OCI-M2 (cell line): ENCODE measurements around the gene MITF.

ENCODE experiments used
- DNase-seq: peaks from one replicate; lab custom pipeline; 2025; ENCODE audit not compliant: unreplicated experiment; lab: John Stamatoyannopoulos, UW

The MITF gene, protein sequence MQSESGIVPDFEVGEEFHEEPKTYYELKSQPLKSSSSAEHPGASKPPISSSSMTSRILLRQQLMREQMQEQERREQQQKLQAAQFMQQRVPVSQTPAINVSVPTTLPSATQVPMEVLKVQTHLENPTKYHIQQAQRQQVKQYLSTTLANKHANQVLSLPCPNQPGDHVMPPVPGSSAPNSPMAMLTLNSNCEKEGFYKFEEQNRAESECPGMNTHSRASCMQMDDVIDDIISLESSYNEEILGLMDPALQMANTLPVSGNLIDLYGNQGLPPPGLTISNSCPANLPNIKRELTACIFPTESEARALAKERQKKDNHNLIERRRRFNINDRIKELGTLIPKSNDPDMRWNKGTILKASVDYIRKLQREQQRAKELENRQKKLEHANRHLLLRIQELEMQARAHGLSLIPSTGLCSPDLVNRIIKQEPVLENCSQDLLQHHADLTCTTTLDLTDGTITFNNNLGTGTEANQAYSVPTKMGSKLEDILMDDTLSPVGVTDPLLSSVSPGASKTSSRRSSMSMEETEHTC

DNA sequence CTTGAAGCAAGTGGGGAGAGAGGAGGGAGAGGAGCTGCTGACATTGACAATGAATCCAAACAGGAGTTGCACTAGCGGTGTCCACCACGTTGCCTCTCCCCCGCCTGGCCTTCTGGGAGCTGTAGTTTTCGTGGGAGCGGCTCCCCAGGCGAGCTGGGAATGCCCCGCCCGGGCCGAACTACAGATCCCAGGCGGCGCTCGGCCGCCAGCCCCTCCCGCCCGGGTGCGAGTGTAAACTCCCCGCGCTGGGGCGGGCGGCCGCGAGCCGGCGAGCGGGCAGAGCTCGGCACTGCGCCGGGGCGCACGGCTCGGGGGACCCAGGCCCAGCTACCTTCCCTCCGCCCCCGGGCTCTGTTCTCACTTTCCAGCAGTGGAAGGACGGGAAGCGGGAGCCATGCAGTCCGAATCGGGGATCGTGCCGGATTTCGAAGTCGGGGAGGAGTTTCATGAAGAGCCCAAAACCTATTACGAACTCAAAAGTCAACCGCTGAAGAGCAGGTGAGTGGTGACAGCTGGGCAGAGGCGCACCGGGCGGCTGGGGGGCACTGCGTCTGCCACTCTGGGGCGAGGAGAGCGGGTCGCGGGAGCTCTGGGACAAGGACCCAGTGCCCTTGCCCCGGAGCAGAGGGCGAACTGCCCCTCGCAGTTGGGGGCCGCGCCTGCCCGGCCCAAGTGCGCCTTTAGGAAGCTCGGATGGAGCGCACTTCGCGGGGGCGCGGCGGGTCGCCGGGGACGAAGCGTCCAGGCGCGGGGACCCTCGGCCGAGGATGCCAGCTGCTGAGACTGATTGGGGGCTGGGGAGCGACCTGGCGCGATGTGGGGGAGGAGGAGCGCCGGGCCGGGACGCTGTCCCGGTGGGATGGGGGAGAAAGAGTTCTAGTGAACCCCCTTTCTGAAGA, at the start of gene MITF:
Gene MITF, plus strand, starts transcription at position 261 of the 899 bp plus-strand sequence. Its CDS starts 134 bp downstream, at position 395.
- DNase-seq = peak; percentile 48

DNA sequence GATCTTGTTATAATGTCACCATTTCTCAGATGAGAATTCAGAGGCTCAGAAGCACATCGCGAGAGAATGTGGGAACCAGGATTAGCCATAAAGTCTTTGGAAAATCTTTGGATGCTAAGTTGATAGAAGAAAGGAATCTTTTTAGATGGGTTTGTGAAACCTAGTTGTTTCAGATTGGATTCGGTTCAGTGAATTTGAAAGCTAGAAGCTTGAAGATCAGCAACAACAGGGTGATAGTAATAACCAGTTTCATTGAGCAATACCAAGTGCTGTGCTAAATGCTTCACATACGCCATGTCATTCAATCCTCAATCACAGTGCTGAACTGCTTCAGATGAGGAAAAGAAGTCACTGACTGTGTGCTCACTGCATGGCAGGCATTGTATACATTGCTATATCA, 47.4 kb upstream of the MITF start:
- no peak for DNase-seq

DNA sequence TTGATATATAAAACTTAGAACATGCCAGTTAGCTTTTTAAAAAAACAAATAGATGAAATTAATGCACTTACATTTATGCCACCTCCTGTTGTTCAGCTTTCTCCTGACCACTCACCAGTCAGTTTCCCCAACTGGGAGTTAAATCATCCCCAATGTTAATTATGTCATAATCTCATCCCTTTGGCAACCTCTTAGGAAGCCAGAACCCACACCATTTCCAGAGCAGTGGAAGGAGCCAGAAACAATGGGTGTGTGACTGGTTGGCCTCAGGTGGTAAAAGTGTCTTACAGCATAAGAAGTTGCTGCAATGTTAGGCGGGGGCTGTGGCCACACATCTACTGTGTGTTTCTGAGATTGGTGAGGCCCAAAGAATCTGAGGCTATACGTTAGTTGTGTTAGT, 46.5 kb upstream of the MITF start:
- DNase-seq = no peak

DNA sequence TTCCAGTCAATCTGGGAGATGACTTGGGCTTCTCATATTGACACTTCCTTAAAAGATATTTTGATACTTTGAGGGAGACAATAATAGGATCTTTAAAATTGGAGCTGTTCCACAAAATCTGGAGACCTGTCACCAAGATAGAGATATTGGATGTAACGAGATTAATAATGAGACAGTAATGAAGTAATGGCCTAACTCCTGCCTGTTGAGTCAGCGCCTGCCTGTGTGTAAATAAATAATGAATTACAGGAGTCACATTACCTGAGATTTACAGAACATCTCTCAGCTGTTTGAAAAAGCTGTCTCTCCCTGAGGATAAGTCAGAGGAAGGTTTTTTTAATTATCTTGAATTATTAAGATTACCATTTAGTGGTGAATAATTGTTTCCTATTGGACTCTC, 43.8 kb upstream of the MITF start:
- no peak for DNase-seq

DNA sequence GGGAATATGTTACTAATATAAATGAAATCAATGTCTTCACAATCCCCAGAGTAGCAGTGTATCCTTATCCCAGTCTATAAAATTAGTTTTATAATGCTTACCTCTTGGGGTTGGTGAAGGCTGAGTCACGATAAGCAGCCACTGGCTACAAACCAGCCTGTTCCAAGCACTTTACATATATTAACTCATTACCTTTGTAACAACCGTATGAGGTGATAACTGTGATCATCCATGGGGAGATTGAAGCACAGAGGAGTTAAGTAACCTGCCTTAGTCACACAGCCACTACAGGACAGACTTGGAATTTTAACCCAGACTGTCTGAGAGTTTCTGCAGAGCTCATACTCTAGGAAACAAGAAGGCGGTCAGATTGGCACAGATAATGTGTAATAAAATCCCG, 43.3 kb upstream of the MITF start:
- DNase-seq = no peak

DNA sequence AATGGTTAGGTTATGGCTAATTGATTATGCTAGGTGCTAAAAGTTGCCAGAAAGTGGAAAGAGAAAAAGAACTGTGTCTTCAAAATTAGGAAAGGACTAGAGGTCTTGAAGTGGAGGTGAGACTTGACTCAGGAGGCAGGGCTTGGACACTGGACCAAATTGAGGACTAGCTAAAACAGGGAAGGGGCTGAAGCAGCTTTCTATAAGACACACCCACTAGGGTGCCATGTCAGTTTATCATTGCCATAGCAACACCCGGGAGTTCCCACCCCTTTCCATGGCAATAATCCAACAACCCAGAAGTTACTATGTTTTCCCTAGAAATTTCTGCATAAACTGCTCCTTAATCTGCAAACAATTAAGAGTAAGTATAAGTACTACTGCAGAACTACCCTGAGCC, 42.9 kb upstream of the MITF start:
- no peak for DNase-seq

DNA sequence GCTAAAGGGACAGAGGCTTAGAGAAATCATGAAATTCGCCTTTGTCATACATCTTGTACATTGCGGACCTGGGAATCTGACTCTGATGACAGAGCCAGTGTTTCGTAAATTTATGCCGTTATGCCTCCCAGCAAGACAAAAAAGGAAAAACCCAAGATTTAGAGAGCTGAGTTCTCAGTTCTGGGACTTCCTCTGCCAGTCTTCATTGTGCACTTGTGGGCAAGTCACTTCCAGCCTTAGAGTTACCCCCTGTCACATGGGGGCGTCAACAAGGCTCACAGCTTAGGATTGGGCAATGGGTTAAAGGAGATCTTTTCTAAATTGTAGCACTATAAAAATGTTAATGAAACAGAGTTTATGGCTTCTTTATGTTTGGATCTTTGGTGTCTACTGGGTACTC, 41.9 kb upstream of the MITF start:
- DNase-seq = no peak

DNA sequence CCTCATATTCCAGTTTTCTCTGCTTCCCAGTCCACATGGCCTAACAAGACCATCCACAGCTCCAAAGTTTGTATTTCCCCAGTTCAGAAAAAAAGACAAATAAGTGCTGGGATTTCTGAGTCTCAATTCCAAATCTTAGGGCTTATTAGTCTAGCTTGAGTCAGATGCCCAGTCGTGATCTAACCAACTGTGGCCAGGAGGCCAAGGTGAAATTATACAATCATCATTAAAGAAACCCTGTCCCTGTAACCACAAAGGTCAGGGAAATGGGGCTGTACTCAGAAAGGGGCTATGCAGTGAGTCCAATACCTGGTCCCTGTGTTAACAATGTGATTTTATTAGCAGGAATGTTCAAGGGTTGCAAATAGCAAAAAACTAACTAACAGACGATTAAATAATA, 40.5 kb upstream of the MITF start:
- no peak for DNase-seq

DNA sequence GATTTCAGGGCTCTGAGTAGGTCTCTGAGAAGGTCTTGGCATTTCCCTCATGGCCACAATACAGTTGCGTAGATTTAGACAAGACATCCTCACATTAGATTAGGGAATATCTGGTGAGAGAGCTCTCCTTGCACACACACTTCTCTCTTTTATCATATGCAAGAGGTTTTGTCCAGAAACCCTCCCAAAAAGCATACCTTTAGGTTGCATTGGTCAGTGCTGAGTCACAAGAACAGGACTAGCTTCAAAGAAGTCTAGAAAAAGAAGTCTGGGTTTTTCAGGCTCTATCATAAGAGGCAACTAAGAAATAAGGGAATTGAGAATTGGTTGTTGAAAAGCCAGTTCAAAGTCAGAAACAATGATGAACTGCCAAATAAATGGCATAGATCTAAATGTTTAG, 40.1 kb upstream of the MITF start:
- DNase-seq = no peak

DNA sequence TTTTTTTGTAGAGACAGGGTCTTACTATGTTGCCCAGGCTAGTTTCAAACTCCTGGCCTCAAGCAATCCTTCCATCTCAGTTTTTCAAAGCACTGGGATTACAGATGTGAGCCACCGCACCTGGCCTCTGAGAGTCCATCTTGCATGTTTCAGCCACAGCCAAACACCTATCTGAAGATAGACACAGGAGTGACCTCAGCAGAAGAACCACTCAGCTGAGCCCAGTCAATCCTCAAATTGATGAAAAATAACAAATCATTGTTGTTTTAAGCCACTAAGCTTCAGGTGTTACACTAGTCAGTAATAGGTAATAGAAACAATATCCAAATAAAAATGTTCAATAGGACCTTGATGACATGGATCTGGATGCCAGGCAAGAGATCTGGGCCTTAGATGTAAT, 38.3 kb upstream of the MITF start:
- DNase-seq = no peak

DNA sequence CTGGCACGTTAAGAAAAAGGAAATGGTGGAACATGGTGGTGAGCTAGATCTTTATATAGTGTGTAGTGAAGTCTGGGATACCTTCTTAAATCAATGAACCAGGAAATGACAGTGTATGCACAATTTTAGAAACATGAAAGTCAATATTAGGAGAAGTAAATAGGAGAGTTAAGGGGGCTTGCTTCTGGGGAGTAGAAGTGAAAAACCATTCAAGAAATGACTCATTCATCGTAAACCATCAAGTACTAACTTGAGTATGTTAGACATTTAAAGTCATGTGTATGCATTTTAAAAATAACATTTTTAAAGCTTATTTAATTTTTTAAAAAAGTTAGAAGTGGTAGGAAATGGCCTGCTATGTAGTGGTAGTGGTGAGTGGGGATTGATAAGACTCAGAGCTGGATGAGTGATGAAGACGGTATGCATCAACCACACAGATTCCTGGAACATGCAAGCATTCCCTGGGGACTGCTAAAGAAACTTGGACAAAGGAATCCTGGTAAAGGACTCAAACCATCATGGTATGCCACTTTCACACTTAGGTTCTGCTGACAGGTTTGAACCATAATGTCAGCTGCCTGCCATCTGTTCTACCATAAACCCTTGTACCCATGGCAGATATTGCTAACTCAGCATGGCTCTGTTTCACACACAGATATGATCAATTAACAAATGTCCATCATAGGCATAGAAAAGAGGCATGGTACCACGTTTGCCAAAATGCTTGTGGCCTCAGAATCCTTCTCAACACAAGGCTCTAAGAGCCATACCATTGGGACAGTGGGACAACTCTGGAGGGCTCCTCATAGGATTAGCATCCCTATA, 28.9 kb upstream of the MITF start:
- no peak for DNase-seq

DNA sequence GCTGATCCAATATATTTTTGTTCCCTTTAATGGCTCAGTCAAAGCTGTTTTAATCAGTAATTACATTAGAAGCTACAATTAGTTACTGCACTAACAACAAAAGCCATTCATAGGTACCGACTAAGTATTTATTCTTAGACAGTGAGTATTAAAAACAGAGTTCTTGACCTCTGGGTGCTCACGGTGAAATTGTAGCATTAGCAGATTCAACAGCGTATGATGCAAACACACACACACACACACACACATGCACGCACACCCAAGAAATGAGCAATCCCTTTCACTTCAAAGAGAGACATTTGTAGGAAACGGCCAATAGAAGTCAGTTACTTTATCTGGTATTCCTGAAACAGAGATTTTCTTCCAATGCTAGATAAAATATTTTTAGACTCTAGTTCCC, 27.0 kb upstream of the MITF start:
- no peak for DNase-seq

DNA sequence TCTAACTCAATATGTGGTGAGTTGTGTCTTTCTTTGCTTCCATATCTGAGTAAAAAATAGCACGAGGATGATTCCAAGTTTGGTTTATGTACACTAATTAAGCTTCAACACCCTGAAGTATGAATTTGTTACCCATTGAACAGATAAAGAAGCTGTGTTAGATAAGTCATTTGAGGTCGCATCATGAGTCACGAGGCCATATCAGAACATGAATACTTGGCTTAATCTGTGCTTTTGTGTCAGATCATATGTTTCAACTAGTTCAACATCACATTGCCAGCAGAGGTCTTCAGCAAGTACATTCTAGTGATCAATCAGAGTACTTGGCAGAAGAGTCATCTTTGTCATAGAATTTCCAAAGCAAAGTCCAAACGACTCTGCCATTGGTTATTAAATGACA, 26.3 kb upstream of the MITF start:
- DNase-seq = no peak

DNA sequence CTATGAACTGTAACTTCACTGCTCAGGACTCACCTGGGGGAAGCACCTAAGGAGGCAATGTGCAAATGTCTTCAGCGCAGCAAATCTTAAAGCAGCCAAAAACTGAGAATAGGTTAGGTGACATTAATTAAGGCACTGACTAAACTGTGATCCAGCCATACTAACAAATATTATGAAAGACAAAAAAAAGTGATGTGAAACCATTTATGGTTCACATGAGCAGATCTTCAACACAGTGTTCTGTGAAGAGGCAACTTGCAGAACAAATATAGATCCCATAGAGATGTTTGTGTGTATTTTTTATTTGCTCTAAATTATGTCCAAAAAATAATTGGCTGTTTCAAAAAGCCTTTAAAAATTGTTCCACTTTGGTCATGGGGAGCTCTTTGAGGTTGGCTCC, 24.1 kb upstream of the MITF start:
- no peak for DNase-seq

DNA sequence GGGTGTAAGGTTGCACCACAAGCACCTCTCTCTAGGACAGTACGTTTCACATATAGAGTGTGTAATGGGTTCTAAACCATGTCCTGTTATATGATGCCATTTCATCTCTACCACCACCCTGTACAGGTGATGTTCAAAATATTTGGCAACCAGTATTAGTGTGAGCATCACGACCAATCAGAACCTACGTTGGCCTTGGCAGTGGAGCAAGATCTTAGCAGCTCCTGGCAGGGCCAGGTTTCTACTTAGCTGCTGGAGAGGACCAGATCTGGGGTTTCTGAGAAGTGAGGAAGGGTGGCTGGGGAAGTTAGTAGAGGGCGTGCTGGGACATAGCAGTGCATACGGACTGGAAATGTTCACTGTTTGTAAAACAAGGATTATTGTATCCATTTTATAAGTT, 23.1 kb upstream of the MITF start:
- DNase-seq = no peak

DNA sequence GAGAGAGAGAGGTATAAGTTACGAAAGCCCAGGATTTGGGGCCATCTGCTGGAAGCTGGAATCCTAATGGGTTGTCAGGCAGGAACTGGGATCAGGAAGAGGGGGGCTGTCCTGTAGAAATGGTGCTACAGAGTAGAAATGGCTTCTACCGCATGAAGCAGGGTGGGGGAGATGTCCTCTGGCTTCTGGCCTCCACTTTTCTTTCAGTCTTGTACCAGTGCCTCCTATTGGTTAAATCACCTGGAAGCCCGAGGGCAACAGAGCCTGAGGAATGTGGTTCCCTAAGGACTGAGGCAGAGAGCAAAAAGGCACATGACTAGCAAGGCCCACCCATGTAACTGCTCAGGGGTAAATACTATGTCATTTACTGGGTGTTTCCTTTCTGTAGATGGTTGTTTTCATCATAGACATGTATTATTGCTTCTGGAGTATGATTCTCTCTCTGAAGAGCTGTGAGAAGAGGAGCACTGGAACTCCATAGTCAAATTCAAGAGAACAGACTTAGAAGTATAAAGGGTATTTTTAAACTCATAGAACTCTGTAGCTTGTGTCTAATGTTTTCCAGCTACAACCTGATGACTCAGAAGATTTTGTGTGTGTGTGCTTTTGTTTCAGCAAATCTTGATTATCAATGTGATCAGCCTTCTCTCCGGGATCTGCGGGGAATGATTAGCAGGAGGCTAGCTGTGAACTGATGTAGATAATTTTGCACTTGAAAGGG, 20.2 kb upstream of the MITF start:
- no peak for DNase-seq

DNA sequence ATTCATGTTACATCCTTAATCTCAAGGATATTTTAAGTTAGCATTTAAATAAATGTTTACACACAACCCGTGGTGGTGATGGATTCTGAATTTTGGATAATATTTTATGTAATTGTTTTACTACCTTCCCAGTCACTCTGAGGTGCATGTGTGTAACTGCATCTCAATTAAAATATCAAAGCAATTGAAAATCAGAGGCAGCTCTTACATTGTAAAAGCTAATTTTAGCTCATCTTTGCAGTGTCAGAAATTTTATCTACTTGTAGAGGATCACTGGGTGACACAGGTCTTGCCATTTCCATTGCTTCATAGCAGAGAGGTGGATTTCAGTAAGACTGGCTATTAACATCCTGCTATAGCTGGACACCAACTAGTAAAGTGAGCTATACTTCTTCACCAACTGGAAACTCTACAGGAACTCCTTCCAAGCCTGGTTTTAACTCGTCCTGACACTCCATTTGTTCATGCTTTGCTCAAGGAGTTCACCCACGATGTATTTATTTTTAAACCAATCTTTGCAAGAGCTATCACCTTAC, 19.6 kb upstream of the MITF start:
- no peak for DNase-seq

DNA sequence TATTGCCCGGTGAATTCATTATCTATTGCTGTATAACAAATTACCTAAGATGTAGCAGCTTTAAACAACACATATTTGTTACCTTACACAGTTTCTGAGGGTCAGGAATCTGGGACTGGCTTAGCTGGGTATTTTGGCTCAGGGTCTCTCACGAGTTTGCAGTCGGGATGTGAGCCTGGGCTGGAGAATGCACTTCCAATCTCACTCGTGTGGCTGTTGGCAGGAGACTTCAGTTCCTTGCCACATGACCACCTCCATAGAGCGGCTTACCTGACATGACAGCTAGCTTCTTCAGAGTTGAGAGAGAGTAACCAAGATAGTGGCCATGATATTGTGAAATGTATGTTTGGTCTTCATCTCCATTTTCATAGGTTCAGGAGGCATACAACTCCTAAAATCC, 18.4 kb upstream of the MITF start:
- no peak for DNase-seq

DNA sequence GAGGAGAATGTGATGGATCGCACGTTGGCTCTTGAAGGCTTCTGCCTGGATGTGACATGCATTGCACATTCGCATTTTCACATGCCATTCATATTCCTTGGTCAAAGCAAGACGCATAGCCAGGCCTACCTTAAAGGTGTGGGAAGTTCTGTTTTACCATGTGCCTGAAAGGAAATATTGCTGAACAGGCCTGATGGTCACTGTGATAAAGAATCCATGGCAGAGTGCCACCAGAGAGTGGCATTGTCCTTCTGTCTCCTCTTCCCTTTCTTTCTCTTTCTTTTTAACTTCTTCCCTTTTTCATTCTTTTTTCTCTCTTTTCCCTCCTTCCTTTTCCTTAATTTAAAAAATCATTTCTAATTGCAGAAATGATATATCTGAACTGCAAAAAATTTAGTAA, 15.9 kb upstream of the MITF start:
- no peak for DNase-seq

DNA sequence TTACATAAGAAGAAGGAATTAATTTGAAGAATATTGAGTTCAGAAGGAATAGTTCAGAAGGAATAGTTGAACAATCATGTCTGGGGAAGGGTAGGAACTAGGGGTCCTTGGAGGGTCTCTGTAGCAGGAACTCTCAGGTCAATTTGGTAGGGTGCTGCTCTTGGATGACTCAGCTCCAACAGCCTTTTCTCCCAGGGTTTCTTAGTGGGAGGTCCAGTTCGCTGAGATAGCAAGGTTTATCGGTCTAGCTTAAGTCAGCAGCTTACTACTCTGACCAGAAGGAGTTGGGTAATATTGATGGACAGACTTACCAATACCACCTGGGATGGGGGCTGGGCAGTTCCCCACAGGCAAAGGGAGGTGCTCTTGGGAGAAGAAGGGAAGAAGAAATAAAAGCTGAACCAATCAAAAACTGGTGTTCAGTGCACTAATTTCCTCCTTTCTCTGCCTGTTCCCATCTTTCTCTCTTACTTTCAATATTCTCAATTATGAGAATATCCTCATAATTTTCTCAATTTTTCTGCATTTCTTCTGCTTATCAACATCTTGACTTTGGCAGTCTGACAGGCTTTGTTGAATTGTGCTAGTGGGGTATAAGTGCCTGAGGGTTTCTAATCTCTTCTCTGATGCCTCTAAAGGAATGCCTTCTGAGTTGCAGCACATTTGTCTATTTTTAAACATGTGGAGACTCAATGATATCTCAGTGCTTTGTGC, 14.4 kb upstream of the MITF start:
- peak; percentile 80 for DNase-seq
